SK-N-SH (cell line): ENCODE measurements around the gene PFAS. TPM values are rescaled to one million over a fixed set of nuclear protein-coding genes. Genes with fewer than 3 reads are reported as not detected.

Experiments used
- ELF1 ChIP-seq: IDR thresholded peaks from 2 replicates; pipeline ENCODE4 v1.4.0; 2012
- EZH2phosphoT487 ChIP-seq: fragments of 200-600 bp; sonication (generic); IDR thresholded peaks from 2 replicates; pipeline ENCODE4 v1.6.1; 2017; ENCODE audit warnings: low read depth, mixed run types, mild to moderate bottlenecking, antibody characterized with exemption, moderate library complexity, borderline replicate concordance
- FOSL2 ChIP-seq: IDR thresholded peaks from 2 replicates; pipeline ENCODE4 v1.4.0; 2012; ENCODE audit warnings: low read depth, mild to moderate bottlenecking, moderate library complexity, borderline replicate concordance
- GABPA ChIP-seq: IDR thresholded peaks from 2 replicates; pipeline ENCODE4 v1.4.0; 2012; ENCODE audit warnings: low read depth, mild to moderate bottlenecking
- GATA2 ChIP-seq: sonication (generic); formaldehyde crosslinking; IDR thresholded peaks from 2 replicates; pipeline ENCODE4 v1.5.0; 2020; ENCODE audit warnings: mild to moderate bottlenecking, missing genetic modification reagents
- IRF3 ChIP-seq: fragments of 150-350 bp; IDR thresholded peaks from 2 replicates; pipeline ENCODE4 v1.6.1; 2016; ENCODE audit warnings: mild to moderate bottlenecking, low read depth, low read length
- MXI1 ChIP-seq: IDR thresholded peaks from 2 replicates; pipeline ENCODE4 v1.6.1; 2012; ENCODE audit warnings: mild to moderate bottlenecking, low read depth, low read length, improper control_type of control experiment
- NFIC ChIP-seq: IDR thresholded peaks from 2 replicates; pipeline ENCODE4 v1.4.0; 2012; ENCODE audit warnings: borderline replicate concordance
- NRF1 ChIP-seq: IDR thresholded peaks from 2 replicates; pipeline ENCODE4 v1.6.1; 2012; ENCODE audit warnings: low read depth, mild to moderate bottlenecking, low read length
- PBX3 ChIP-seq: IDR thresholded peaks from 2 replicates; pipeline ENCODE4; 2012
- POLR2AphosphoS5 ChIP-seq: IDR thresholded peaks from 2 replicates; pipeline ENCODE4 v1.6.1; 2012; ENCODE audit warnings: low read depth, low read length
- RCOR1 ChIP-seq: fragments of 150-350 bp; IDR thresholded peaks from 2 replicates; pipeline ENCODE4 v1.6.1; 2017; ENCODE audit warnings: antibody characterized with exemption, low read length
- REST ChIP-seq: IDR thresholded peaks from 2 replicates; pipeline ENCODE4 v1.6.1; 2012; ENCODE audit warnings: mild to moderate bottlenecking, low read depth, low read length, moderate library complexity
- RFX5 ChIP-seq: IDR thresholded peaks from 2 replicates; pipeline ENCODE4 v1.6.1; 2012; ENCODE audit warnings: mild to moderate bottlenecking, improper control_type of control experiment, low read length
- SIN3A ChIP-seq: IDR thresholded peaks from 2 replicates; pipeline ENCODE4 v1.6.1; 2012; ENCODE audit warnings: low read depth, mild to moderate bottlenecking, low read length, moderate library complexity, borderline replicate concordance
- SMC3 ChIP-seq: IDR thresholded peaks from 2 replicates; pipeline ENCODE4 v1.6.1; 2012; ENCODE audit warnings: low read depth, low read length, improper control_type of control experiment
- TAF1 ChIP-seq: IDR thresholded peaks from 2 replicates; pipeline ENCODE4 v1.6.1; 2012; ENCODE audit warnings: low read depth, mild to moderate bottlenecking, low read length, moderate library complexity, borderline replicate concordance
- TEAD4 ChIP-seq: IDR thresholded peaks from 2 replicates; pipeline ENCODE4 v1.4.0; 2012; ENCODE audit warnings: mild to moderate bottlenecking, borderline replicate concordance; ENCODE audit not compliant: insufficient read depth
- USF1 ChIP-seq: IDR thresholded peaks from 2 replicates; pipeline ENCODE4 v1.4.0; 2012; ENCODE audit warnings: low read depth, borderline replicate concordance
- polyA plus RNA-seq, 3 experiments: library from polyadenylated mRNA; depleted of rRNA; stranded (reverse); fragments of >200 nt; gene quantifications; 2 replicates each; pipeline ENCODE4 v1.2.3, GENCODE V29; 2012

PFAS gene
- polyA plus RNA-seq, 1 of the 3 experiments (the other 2 are of a cell fraction), result 22.4 TPM

- TF ChIP-seq REST (peak; percentile 38), TAF1 (peak; percentile 43), EZH2phosphoT487 (no peak), IRF3 (no peak), TEAD4 (peak; percentile 90), RCOR1 (peak; percentile 62; the same call in 1 of the 2 replicates), NRF1 (no peak), SMC3 (no peak), MXI1 (no peak; the same call in none of the 2 replicates), ELF1 (no peak), POLR2AphosphoS5 (peak; percentile 87), GATA2 (CRISPR knock-in tag) (no peak), RFX5 (no peak), GABPA (peak; percentile 82), NFIC (peak; percentile 76; the same call in 1 of the 2 replicates), USF1 (no peak), PBX3 (no peak), SIN3A (no peak; the same call in 1 of the 2 replicates), FOSL2 (peak; percentile 62; the same call in 1 of the 2 replicates)
These were observed 26.3 kb upstream of the PFAS start (continued) for GRCh38 chr17:8222630-8223355.
